Pancreas (tissue), 10 donors: Measurements from ENCODE around the gene PAXX. TPM values are rescaled to one million over a fixed set of nuclear protein-coding genes. Genes with fewer than 3 reads are reported as not detected.

Experiments
- ATAC-seq, 4 donors: fragments of 200-7000 bp; cut with Tn5 transposase; one replicate each; pipeline versions ENCODE4 v1.8.0 to v1.9.1; 2020; ENCODE audit warnings: mild to moderate bottlenecking in 4 of 4, moderate library complexity in 4 of 4
- DNase-seq, 6 donors: peaks; one replicate each; pipeline ENCODE4 v3.0.0-alpha.2; 2020
- FAIRE-seq: peaks from 2 replicates; lab custom pipeline; 2012; peaks lifted over from hg19 to GRCh38; lab: Jason Lieb, UNC
- H3K27ac ChIP-seq, 4 donors: fragments of 200-600 bp; sonication (generic); 1 replicate in 3 of 4; 2 replicates in 1 of 4; pipeline versions ENCODE4 v1.5.0 to v1.8.0; 2020
- H3K27me3 ChIP-seq, 4 donors: fragments of 200-600 bp; one replicate each; pipeline ENCODE4 v1.8.0; 2021
- H3K36me3 ChIP-seq, 3 donors: fragments of 200-600 bp; sonication (generic) in 1 of 3; one replicate each; pipeline versions ENCODE4 v1.5.0 to v1.8.0; 2020 to 2021
- H3K4me1 ChIP-seq, 3 donors: fragments of 200-600 bp; one replicate each; pipeline ENCODE4 v1.8.0; 2021
- H3K4me3 ChIP-seq, 4 donors: fragments of 200-600 bp; sonication (generic) in 2 of 4; one replicate each; pipeline versions ENCODE4 v1.5.0 to v1.8.0; 2020 to 2021
- H3K9me3 ChIP-seq, 4 donors: fragments of 200-600 bp; one replicate each; pipeline ENCODE4 v1.8.0; 2021
- CTCF ChIP-seq, 4 donors: fragments of 200-600 bp; sonication (generic) in 3 of 4; IDR thresholded peaks; one replicate each; pipeline versions ENCODE4 v1.5.0 to v1.8.0; 2021; ENCODE audit warnings: antibody characterized with exemption in 4 of 4
- whole genome bisulfite sequencing, 2 donors: extraction: QIAGEN DNeasy Blood & Tissue Kit; methylation state at CpG; one replicate each; pipeline ENCODE4 v1.1.7; 2013; 5-methylcytosine and 5-hydroxymethylcytosine counted together
- intact Hi-C, 3 donors: fragments of 100-400 bp; cut with DNase I; formaldehyde crosslinking; loops; one replicate each; pipeline versions ENCODE4 v1.11.1 to v1.14.2; 2022
- polyA plus RNA-seq, 2 donors: library from polyadenylated mRNA; stranded (reverse); fragments of 200-250 nt; gene quantifications; one replicate each; pipeline ENCODE4 v1.2.3, GENCODE V29; 2013
- total RNA-seq, 6 donors: library from RNA; stranded (reverse); fragmentation: NEBNext Ultra II Directional in 4 of 6; extraction: Animal tissue kit (Norgen Biotek cat#: 25700) in 4 of 6; gene quantifications; one replicate each; pipeline versions ENCODE4 v1.2.1 to v1.2.4, GENCODE V29; 2021 to 2023
- donor health status: healthy with polysubstance abuse.
- donor health status: DM: no; HTN: no; CAD: no; lungs with moderate emphysema.
- donor health status: DM: no; HTN: no; CAD: no.
- donor health status: control.
- donor health status: control.
- donor health status: Bipolar disorder and iron deficiency.
- donor health status: DM: yes; HTN: yes; CAD: no.
- donor health status: DM: no; HTN: no; CAD: no.
- donor health status: DM: no; HTN: no; CAD: no.
- donor health status: DM: yes; HTN: yes; CAD: no.

The PAXX gene
- total and polyA plus RNA-seq, 8 donors: 16.0 to 222 (median 21.0) TPM

GRCh38 chr9:137037483-137037882 lies 45.3 kb downstream of the PAXX start:
- no peak overlapping the region for H3K4me3 ChIP-seq
- no peaks in the 10 kb centered on the region for H3K4me1 ChIP-seq
- ATAC-seq (no peak), DNase-seq (no peak), FAIRE-seq (no peak)
- 85 to 88% methylated on average over 10 of the region's 10 CpGs for WGBS, 2 donors
- peaks cover 0 to 7% (median 0%) of the 10 kb centered on the region in 3 donors for H3K36me3 ChIP-seq
- no peak for TF ChIP-seq CTCF (IDR thresholded peaks at IDR 0.05)
- H3K27me3 ChIP-seq: no peaks in the 10 kb centered on the region
- no peaks in the 10 kb centered on the region for H3K9me3 ChIP-seq
- H3K27ac ChIP-seq: no peak overlapping the region
- intact Hi-C loops: loop anchor here in 2 of 3 donors (5.0 kb wide), 2 partner anchors 90 to 250 kb away; partner anchors contain the start of gene C8G (in 1 of the 2)

GRCh38 chr9:137038916-137039315 lies 46.7 kb downstream of the PAXX start:
- no peak overlapping the region for H3K4me3 ChIP-seq
- TF ChIP-seq CTCF (IDR thresholded peaks at IDR 0.05): no peak
- H3K27ac ChIP-seq: no peak overlapping the region
- peaks cover 0 to 2% (median 0%) of the 10 kb centered on the region in 3 donors for H3K4me1 ChIP-seq
- H3K36me3 ChIP-seq: peaks cover 0 to 7% (median 0%) of the 10 kb centered on the region in 3 donors
- no peak for ATAC-seq
- DNase-seq: no peak
- no peaks in the 10 kb centered on the region for H3K27me3 ChIP-seq
- H3K9me3 ChIP-seq: no peaks in the 10 kb centered on the region
- WGBS, 2 donors: 84 to 85% methylated on average over 9 of the region's 9 CpGs
- FAIRE-seq: no peak
- intact Hi-C loops: loop anchor here in 2 of 3 donors (5.0 kb wide), 2 partner anchors 92 to 252 kb away; partner anchors contain the start of gene C8G (in 1 of the 2)

- WGBS, 2 donors: 89 to 90% methylated on average over 28 to 32 of the region's 32 CpGs
- H3K27me3 ChIP-seq: no peaks in the 10 kb centered on the region
- no peak for FAIRE-seq
- H3K4me1 ChIP-seq: peaks cover under 1 to 11% (median 5%) of the 10 kb centered on the region in 3 donors
- ATAC-seq: no peak
- no peak overlapping the region for H3K4me3 ChIP-seq
- H3K36me3 ChIP-seq: peaks cover 0 to 7% (median 0%) of the 10 kb centered on the region in 3 donors
- no peak for TF ChIP-seq CTCF (IDR thresholded peaks at IDR 0.05)
- DNase-seq: no peak
- no peaks in the 10 kb centered on the region for H3K9me3 ChIP-seq
- no peak overlapping the region for H3K27ac ChIP-seq
- intact Hi-C loops: loop anchor here in 2 of 3 donors (5.0 kb wide), 2 partner anchors 92 to 252 kb away; partner anchors contain the start of gene C8G (in 1 of the 2)
Measured at GRCh38 chr9:137039611-137040366, 47.6 kb downstream of the PAXX start.

GRCh38 chr9:137040568-137040967 lies 48.3 kb downstream of the PAXX start:
- Histone ChIP-seq H3K36me3 (peaks cover 0 to 7% (median 0%) of the 10 kb centered on the region in 3 donors), H3K4me1 (peaks cover 4 to 16% (median 5%) of the 10 kb centered on the region in 3 donors), H3K9me3 (no peaks in the 10 kb centered on the region), H3K27ac (no peak overlapping the region), H3K27me3 (no peaks in the 10 kb centered on the region), H3K4me3 (no peak overlapping the region)
- WGBS, 2 donors: 88 to 92% methylated on average over 23 of the region's 23 CpGs
- FAIRE-seq (no peak), ATAC-seq (no peak), DNase-seq (no peak)
- TF ChIP-seq CTCF (IDR thresholded peaks at IDR 0.05): no peak
- intact Hi-C loops: no loop called here

GRCh38 chr9:137041124-137041523 lies 48.9 kb downstream of the PAXX start:
- 75 to 78% methylated on average over 15 to 16 of the region's 16 CpGs for WGBS, 2 donors
- H3K4me3 ChIP-seq: no peak overlapping the region
- no peak for TF ChIP-seq CTCF (IDR thresholded peaks at IDR 0.05)
- H3K4me1 ChIP-seq: peaks cover 5 to 16% (median 6%) of the 10 kb centered on the region in 3 donors
- intact Hi-C loops: no loop called here
- DNase-seq: no peak
- no peak for FAIRE-seq
- H3K36me3 ChIP-seq: peaks cover 0 to 7% (median 0%) of the 10 kb centered on the region in 3 donors
- H3K9me3 ChIP-seq: no peaks in the 10 kb centered on the region
- H3K27ac ChIP-seq: no peak overlapping the region
- no peaks in the 10 kb centered on the region for H3K27me3 ChIP-seq
- ATAC-seq: peak in 1 of 4 donors; percentile 9
